SJCRH30 (cell line): Measurements from ENCODE around the gene PTPN22. TPM values are rescaled to one million over a fixed set of nuclear protein-coding genes. Genes with fewer than 3 reads are reported as not detected.
"Not testable (repeated sequence)": the region's sequence is repeated elsewhere in the genome, so short reads cannot be mapped to it uniquely, and the experiment has no call there.

Experiments
- DNase-seq, 2 experiments: peaks; one replicate each; pipeline ENCODE4 v3.0.0-alpha.2; 2015 to 2020
- H3K27ac ChIP-seq: fragments of 250-450 bp; sonication (Bioruptor Pico); 2 replicates; pipeline ENCODE4 v1.5.1; 2020; ENCODE audit warnings: mild to moderate bottlenecking, moderate library complexity
- H3K27me3 ChIP-seq: fragments of 250-450 bp; sonication (Bioruptor Pico); 2 replicates; pipeline ENCODE4 v1.5.1; 2020; ENCODE audit warnings: mild to moderate bottlenecking, moderate library complexity
- H3K36me3 ChIP-seq: fragments of 250-450 bp; sonication (Bioruptor Pico); 2 replicates; pipeline ENCODE4 v1.5.1; 2020; ENCODE audit warnings: mild to moderate bottlenecking, moderate library complexity
- H3K4me1 ChIP-seq: fragments of 250-450 bp; sonication (Bioruptor Pico); 2 replicates; pipeline ENCODE4 v1.5.1; 2020; ENCODE audit warnings: mild to moderate bottlenecking, moderate library complexity
- H3K4me3 ChIP-seq: fragments of 250-450 bp; sonication (Bioruptor Pico); 2 replicates; pipeline ENCODE4 v1.5.1; 2020; ENCODE audit warnings: mild to moderate bottlenecking, moderate library complexity
- H3K9me3 ChIP-seq: fragments of 250-450 bp; sonication (Bioruptor Pico); replicated peaks from 2 replicates; pipeline ENCODE4 v1.5.1; 2020; ENCODE audit warnings: mild to moderate bottlenecking, moderate library complexity
- total RNA-seq: library from RNA; depleted of rRNA; stranded (reverse); fragments of >200 nt; shearing (Covaris generic); gene quantifications from 2 replicates; pipeline ENCODE4 v1.2.3, GENCODE V29; 2014

Gene PTPN22
- total RNA-seq, 1 experiment from 2014 or later = 2.0 TPM

- Histone ChIP-seq H3K27me3 (no peaks in the 10 kb centered on the region), H3K4me1 (peaks cover 7% of the 10 kb centered on the region; the same call in 1 of the 2 replicates), H3K36me3 (no peaks in the 10 kb centered on the region), H3K4me3 (no peak overlapping the region), H3K27ac (no peak overlapping the region), H3K9me3 (no peaks in the 10 kb centered on the region)
- DNase-seq = no peak
Observed at GRCh38 chr1:113872219-113872935, 865 bp upstream of the PTPN22 start.

GRCh38 chr1:113870778-113871177 lies 734 bp downstream of the PTPN22 start:
- H3K27ac ChIP-seq = no peak overlapping the region
- no peak overlapping the region for H3K4me3 ChIP-seq
- no peaks in the 10 kb centered on the region for H3K27me3 ChIP-seq
- H3K36me3 ChIP-seq = no peaks in the 10 kb centered on the region
- no peak for DNase-seq
- peaks cover 7% of the 10 kb centered on the region; the same call in 1 of the 2 replicates for H3K4me1 ChIP-seq
- H3K9me3 ChIP-seq = no peaks in the 10 kb centered on the region

GRCh38 chr1:113868387-113869083 lies 3.0 kb downstream of the PTPN22 start:
- no peak for DNase-seq
- Histone ChIP-seq H3K4me1 (peaks cover 7% of the 10 kb centered on the region; the same call in 1 of the 2 replicates), H3K9me3 (no peaks in the 10 kb centered on the region), H3K4me3 (no peak overlapping the region), H3K27me3 (no peaks in the 10 kb centered on the region), H3K36me3 (no peaks in the 10 kb centered on the region), H3K27ac (no peak overlapping the region)

GRCh38 chr1:113861641-113862040 lies 9.9 kb downstream of the PTPN22 start:
- Histone ChIP-seq H3K36me3 (no peaks in the 10 kb centered on the region), H3K4me1 (no peaks in the 10 kb centered on the region), H3K27ac (no peak overlapping the region), H3K4me3 (no peak overlapping the region), H3K9me3 (no peaks in the 10 kb centered on the region), H3K27me3 (no peaks in the 10 kb centered on the region)
- DNase-seq = no peak

GRCh38 chr1:113860891-113861290 lies 10.6 kb downstream of the PTPN22 start:
- H3K9me3 ChIP-seq = no peaks in the 10 kb centered on the region
- H3K27me3 ChIP-seq = no peaks in the 10 kb centered on the region
- no peaks in the 10 kb centered on the region for H3K4me1 ChIP-seq
- H3K4me3 ChIP-seq = no peak overlapping the region
- no peak overlapping the region for H3K27ac ChIP-seq
- no peak for DNase-seq
- no peaks in the 10 kb centered on the region for H3K36me3 ChIP-seq

GRCh38 chr1:113859478-113860175 lies 11.9 kb downstream of the PTPN22 start:
- Histone ChIP-seq H3K27me3 (no peaks in the 10 kb centered on the region), H3K9me3 (no peaks in the 10 kb centered on the region), H3K4me1 (no peaks in the 10 kb centered on the region), H3K4me3 (no peak overlapping the region), H3K27ac (no peak overlapping the region), H3K36me3 (no peaks in the 10 kb centered on the region)
- no peak for DNase-seq

- H3K4me1 ChIP-seq = no peaks in the 10 kb centered on the region
- H3K27me3 ChIP-seq = no peaks in the 10 kb centered on the region
- no peak overlapping the region for H3K27ac ChIP-seq
- H3K4me3 ChIP-seq = no peak overlapping the region
- no peaks in the 10 kb centered on the region for H3K36me3 ChIP-seq
- no peaks in the 10 kb centered on the region for H3K9me3 ChIP-seq
- DNase-seq = no peak
Observed at GRCh38 chr1:113858982-113859381, 12.5 kb downstream of the PTPN22 start.

GRCh38 chr1:113858418-113858817 lies 13.1 kb downstream of the PTPN22 start:
- no peak for DNase-seq
- Histone ChIP-seq H3K27me3 (no peaks in the 10 kb centered on the region), H3K4me3 (no peak overlapping the region), H3K9me3 (no peaks in the 10 kb centered on the region), H3K36me3 (no peaks in the 10 kb centered on the region), H3K27ac (no peak overlapping the region), H3K4me1 (no peaks in the 10 kb centered on the region)

GRCh38 chr1:113857776-113858175 lies 13.7 kb downstream of the PTPN22 start:
- Histone ChIP-seq H3K36me3 (no peaks in the 10 kb centered on the region), H3K4me3 (no peak overlapping the region), H3K4me1 (no peaks in the 10 kb centered on the region), H3K27ac (no peak overlapping the region), H3K9me3 (no peaks in the 10 kb centered on the region), H3K27me3 (no peaks in the 10 kb centered on the region)
- no peak for DNase-seq

GRCh38 chr1:113856401-113856790 lies 15.1 kb downstream of the PTPN22 start:
- no peak for DNase-seq
- H3K27ac ChIP-seq = no peak overlapping the region

GRCh38 chr1:113855630-113856400 lies 15.7 kb downstream of the PTPN22 start:
- Histone ChIP-seq H3K27ac (no peak overlapping the region), H3K36me3 (no peaks in the 10 kb centered on the region), H3K9me3 (no peaks in the 10 kb centered on the region), H3K4me3 (no peak overlapping the region), H3K4me1 (no peaks in the 10 kb centered on the region), H3K27me3 (no peaks in the 10 kb centered on the region)
- DNase-seq = no peak

More at GRCh38 chr1:113856401-113856790, 15.1 kb downstream of the PTPN22 start:
- no peak overlapping the region for H3K4me3 ChIP-seq
- H3K36me3 ChIP-seq = no peaks in the 10 kb centered on the region
- H3K27me3 ChIP-seq = no peaks in the 10 kb centered on the region
- no peaks in the 10 kb centered on the region for H3K9me3 ChIP-seq
- H3K4me1 ChIP-seq = no peaks in the 10 kb centered on the region

- H3K4me1 ChIP-seq = no peaks in the 10 kb centered on the region
- no peak for DNase-seq
- H3K27me3 ChIP-seq = no peaks in the 10 kb centered on the region
- no peaks in the 10 kb centered on the region for H3K36me3 ChIP-seq
- no peaks in the 10 kb centered on the region for H3K9me3 ChIP-seq
- H3K27ac ChIP-seq = no peak overlapping the region
- no peak overlapping the region for H3K4me3 ChIP-seq
Observed at GRCh38 chr1:113854234-113854633, 17.3 kb downstream of the PTPN22 start.

- not testable (repeated sequence) for H3K27me3 ChIP-seq, H3K36me3 ChIP-seq, DNase-seq, H3K4me3 ChIP-seq, H3K27ac ChIP-seq, H3K4me1 ChIP-seq, H3K9me3 ChIP-seq
Observed at GRCh38 chr1:113852694-113853093, 18.8 kb downstream of the PTPN22 start.

- no peaks in the 10 kb centered on the region for H3K27me3 ChIP-seq
- no peak overlapping the region for H3K27ac ChIP-seq
- no peaks in the 10 kb centered on the region for H3K4me1 ChIP-seq
- no peak overlapping the region for H3K4me3 ChIP-seq
- no peaks in the 10 kb centered on the region for H3K36me3 ChIP-seq
- no peak for DNase-seq
- H3K9me3 ChIP-seq = no peaks in the 10 kb centered on the region
Observed at GRCh38 chr1:113850127-113850796, 21.2 kb downstream of the PTPN22 start.
